Gastrocnemius medialis (tissue), 4 donors: ENCODE data around the gene PDE1C. TPM values are rescaled to one million over a fixed set of nuclear protein-coding genes. Genes with fewer than 3 reads are reported as not detected.

Source experiments
- ATAC-seq, 2 donors: fragments of 150-250 bp; one replicate each; pipeline ENCODE4 v1.9.1; 2016
- DNase-seq, 2 donors: peaks; one replicate each; pipeline ENCODE4 v3.0.0-alpha.2; 2019
- H3K27ac ChIP-seq, 4 donors: fragments of 200-600 bp; sonication (generic); 1 replicate in 1 of 4; 2 replicates in 3 of 4; pipeline ENCODE4 v1.5.1; 2016 to 2018; ENCODE audit warnings: mild to moderate bottlenecking in 2 of 4, moderate library complexity in 1 of 4
- H3K27me3 ChIP-seq, 3 donors: fragments of 200-600 bp; sonication (generic) in 2 of 3; 1 replicate in 1 of 3; 2 replicates in 2 of 3; pipeline versions ENCODE4 v1.5.1 to v1.6.0; 2016 to 2019; ENCODE audit warnings: mild to moderate bottlenecking in 1 of 3, moderate library complexity in 1 of 3
- H3K36me3 ChIP-seq, 2 donors: fragments of 200-600 bp; sonication (generic) in 1 of 2; one replicate each; pipeline ENCODE4 v1.5.1; 2017 to 2018
- H3K4me1 ChIP-seq, 2 donors: fragments of 200-600 bp; sonication (generic) in 1 of 2; one replicate each; pipeline ENCODE4 v1.5.1; 2016 to 2017; ENCODE audit warnings: mild to moderate bottlenecking in 2 of 2
- H3K4me3 ChIP-seq, 4 donors: fragments of 200-600 bp; sonication (generic) in 3 of 4; 1 replicate in 1 of 4; 2 replicates in 3 of 4; pipeline ENCODE4 v1.5.1; 2016 to 2019; ENCODE audit warnings: mild to moderate bottlenecking in 2 of 4
- H3K9me3 ChIP-seq, 3 donors: fragments of 200-600 bp; sonication (generic) in 2 of 3; 1 replicate in 1 of 3; 2 replicates in 2 of 3; pipeline ENCODE4 v1.5.1; 2016 to 2019
- POLR2A ChIP-seq, 2 donors: fragments of 450-650 bp; IDR thresholded peaks; one replicate each; pipeline ENCODE4 v1.6.1; 2017; ENCODE audit warnings: antibody characterized with exemption in 2 of 2, mild to moderate bottlenecking in 2 of 2, moderate library complexity in 2 of 2
- in situ Hi-C, 4 donors: fragments of 200-750 bp; cut with MboI; loops; one replicate each; pipeline versions ENCODE4 v1.15.0 to v1.8.0; 2017; ENCODE audit warnings: low sequenced_read_pairs in 4 of 4
- intact Hi-C: fragments of 100-400 bp; cut with DNase I; formaldehyde crosslinking; loops from one replicate; pipeline ENCODE4 v1.15.1; 2023; ENCODE audit warnings: low total_unique reads
- total RNA-seq, 4 donors: library from RNA; depleted of rRNA; stranded (reverse); fragments of >200 nt; gene quantifications; one replicate each; pipeline versions ENCODE4 v1.1.0 to v1.2.3, GENCODE V29; 2016
- TF ChIP-seq, protein P1 (sequence below), 5 experiments: fragments of 450-650 bp in 3 of 5; fragments of 200-600 bp in 2 of 5; sonication (generic) in 2 of 5; IDR thresholded peaks in 4 of 5; conservative IDR thresholded peaks in 1 of 5; 1 replicate in 4 of 5; 2 replicates in 1 of 5; pipeline ENCODE4 v1.5.1; 2016 to 2019; ENCODE audit warnings: antibody characterized with exemption in 5 of 5, mild to moderate bottlenecking in 3 of 5, moderate library complexity in 3 of 5

The PDE1C gene
- total RNA-seq, 4 donors from 2014 or later: 0.46 to 1.2 (median 0.67) TPM

GRCh38 chr7:32091608-32092210, 21.5 kb upstream of the PDE1C start:
- intact Hi-C loops: no loop called here
- Histone ChIP-seq H3K27me3 (no peaks in the 10 kb centered on the region), H3K4me1 (no peaks in the 10 kb centered on the region), H3K9me3 (no peaks in the 10 kb centered on the region), H3K27ac (no peak overlapping the region), H3K4me3 (no peak overlapping the region), H3K36me3 (no peaks in the 10 kb centered on the region)
- ATAC-seq: no peak
- no peak for TF ChIP-seq POLR2A (IDR thresholded peaks at IDR 0.05)
- TF ChIP-seq, protein P1, sequence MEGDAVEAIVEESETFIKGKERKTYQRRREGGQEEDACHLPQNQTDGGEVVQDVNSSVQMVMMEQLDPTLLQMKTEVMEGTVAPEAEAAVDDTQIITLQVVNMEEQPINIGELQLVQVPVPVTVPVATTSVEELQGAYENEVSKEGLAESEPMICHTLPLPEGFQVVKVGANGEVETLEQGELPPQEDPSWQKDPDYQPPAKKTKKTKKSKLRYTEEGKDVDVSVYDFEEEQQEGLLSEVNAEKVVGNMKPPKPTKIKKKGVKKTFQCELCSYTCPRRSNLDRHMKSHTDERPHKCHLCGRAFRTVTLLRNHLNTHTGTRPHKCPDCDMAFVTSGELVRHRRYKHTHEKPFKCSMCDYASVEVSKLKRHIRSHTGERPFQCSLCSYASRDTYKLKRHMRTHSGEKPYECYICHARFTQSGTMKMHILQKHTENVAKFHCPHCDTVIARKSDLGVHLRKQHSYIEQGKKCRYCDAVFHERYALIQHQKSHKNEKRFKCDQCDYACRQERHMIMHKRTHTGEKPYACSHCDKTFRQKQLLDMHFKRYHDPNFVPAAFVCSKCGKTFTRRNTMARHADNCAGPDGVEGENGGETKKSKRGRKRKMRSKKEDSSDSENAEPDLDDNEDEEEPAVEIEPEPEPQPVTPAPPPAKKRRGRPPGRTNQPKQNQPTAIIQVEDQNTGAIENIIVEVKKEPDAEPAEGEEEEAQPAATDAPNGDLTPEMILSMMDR (IDR thresholded peaks at IDR 0.05 in 4 of 5, conservative IDR thresholded peaks at IDR 0.05 in 1 of 5): no peak
- in situ Hi-C loops: no loop called here
- DNase-seq: no peak

- Histone ChIP-seq H3K4me1 (no peaks in the 10 kb centered on the region), H3K9me3 (no peaks in the 10 kb centered on the region), H3K27me3 (no peaks in the 10 kb centered on the region), H3K27ac (no peak overlapping the region), H3K36me3 (no peaks in the 10 kb centered on the region), H3K4me3 (no peak overlapping the region)
- in situ Hi-C loops: no loop called here
- ATAC-seq: no peak
- DNase-seq: no peak
- intact Hi-C loops: no loop called here
- TF ChIP-seq, protein P1 (IDR thresholded peaks at IDR 0.05 in 4 of 5, conservative IDR thresholded peaks at IDR 0.05 in 1 of 5): no peak
- no peak for TF ChIP-seq POLR2A (IDR thresholded peaks at IDR 0.05)
These were observed 19.5 kb upstream of the PDE1C start for GRCh38 chr7:32089678-32090077.

GRCh38 chr7:32089256-32089655, 19.0 kb upstream of the PDE1C start:
- in situ Hi-C loops: no loop called here
- intact Hi-C loops: no loop called here
- no peak overlapping the region for H3K4me3 ChIP-seq

DNA sequence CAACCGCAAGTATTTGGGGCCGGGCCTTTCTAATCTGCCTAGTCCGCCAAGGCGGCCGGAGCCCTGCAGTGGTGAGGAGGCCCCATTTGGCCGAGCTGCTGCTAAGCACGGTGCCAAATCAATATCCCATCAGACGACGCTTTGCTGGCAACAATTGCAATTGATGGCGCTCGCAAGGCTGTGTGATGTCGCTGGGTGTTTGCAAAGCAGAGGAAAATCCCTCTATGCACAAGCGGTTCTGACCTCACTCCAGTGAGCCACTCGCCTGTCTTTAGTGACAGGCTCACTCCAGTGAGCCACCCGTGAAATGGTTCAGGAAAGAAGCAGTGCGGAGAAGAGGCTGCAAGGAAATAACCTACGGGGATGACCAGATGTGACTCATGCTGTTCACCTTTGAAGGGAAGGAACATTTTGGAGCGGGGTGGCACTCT, 18.3 kb upstream of the PDE1C start:
- ATAC-seq (no peak), DNase-seq (no peak)
- intact Hi-C loops: no loop called here
- no peaks in the 10 kb centered on the region for H3K4me1 ChIP-seq
- no peak overlapping the region for H3K4me3 ChIP-seq
- no peak overlapping the region for H3K27ac ChIP-seq
- H3K36me3 ChIP-seq: no peaks in the 10 kb centered on the region
- TF ChIP-seq, protein P1 (IDR thresholded peaks at IDR 0.05 in 4 of 5, conservative IDR thresholded peaks at IDR 0.05 in 1 of 5): no peak
- no peaks in the 10 kb centered on the region for H3K9me3 ChIP-seq
- no peaks in the 10 kb centered on the region for H3K27me3 ChIP-seq
- in situ Hi-C loops: no loop called here

More at GRCh38 chr7:32089256-32089655, 19.0 kb upstream of the PDE1C start:
- Histone ChIP-seq H3K27me3 (no peaks in the 10 kb centered on the region), H3K27ac (no peak overlapping the region), H3K9me3 (no peaks in the 10 kb centered on the region), H3K4me1 (no peaks in the 10 kb centered on the region), H3K36me3 (no peaks in the 10 kb centered on the region)
- TF ChIP-seq, protein P1 (IDR thresholded peaks at IDR 0.05 in 4 of 5, conservative IDR thresholded peaks at IDR 0.05 in 1 of 5): no peak
- TF ChIP-seq POLR2A (IDR thresholded peaks at IDR 0.05): no peak
- ATAC-seq (no peak), DNase-seq (no peak)

DNA sequence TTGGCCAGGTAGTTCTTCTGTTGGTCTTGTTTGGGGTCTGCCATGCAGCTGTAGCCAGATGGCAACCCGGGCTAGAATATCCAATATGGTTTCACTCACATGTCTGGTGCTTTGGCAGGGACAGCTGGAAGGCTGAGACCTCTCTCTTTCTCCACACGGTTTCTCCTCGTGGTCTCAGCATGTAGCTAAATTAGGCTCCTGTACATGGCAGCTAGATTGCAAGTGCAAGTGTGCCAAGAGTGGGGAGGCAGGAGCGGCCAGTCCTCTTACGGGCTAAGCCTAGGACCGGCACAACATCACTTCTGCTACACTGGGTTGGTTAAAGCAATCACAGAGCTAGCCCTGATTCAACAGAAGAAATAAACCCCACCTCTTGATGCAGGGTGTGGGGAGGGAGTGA, 9.3 kb upstream of the PDE1C start:
- intact Hi-C loops: loop anchor here (10.0 kb wide), 1 partner anchor 195 kb away; no protein-coding TSS in a partner anchor
- in situ Hi-C loops: no loop called here

More for the DNA sequence above, 9.3 kb upstream of the PDE1C start:
- Histone ChIP-seq H3K4me3 (no peak overlapping the region), H3K36me3 (no peaks in the 10 kb centered on the region), H3K4me1 (no peaks in the 10 kb centered on the region), H3K27me3 (no peaks in the 10 kb centered on the region), H3K27ac (no peak overlapping the region), H3K9me3 (no peaks in the 10 kb centered on the region)
- TF ChIP-seq, protein P1 (IDR thresholded peaks at IDR 0.05 in 4 of 5, conservative IDR thresholded peaks at IDR 0.05 in 1 of 5): no peak
- no peak for TF ChIP-seq POLR2A (IDR thresholded peaks at IDR 0.05)
- ATAC-seq: no peak
- DNase-seq: no peak
